IPS-20b (cell line): ENCODE measurements around the gene MARVELD3.

ENCODE experiments used
- H3K27ac ChIP-seq: one replicate; pipeline ENCODE4 v1.5.1; 2013; ENCODE audit warnings: low read length
- H3K27me3 ChIP-seq: 2 replicates; pipeline ENCODE4 v1.6.1; 2013; ENCODE audit warnings: mild to moderate bottlenecking, low read length, inconsistent platforms; ENCODE audit not compliant: insufficient read depth
- H3K36me3 ChIP-seq: 2 replicates; pipeline ENCODE4 v1.6.1; 2013; ENCODE audit warnings: low read depth, mild to moderate bottlenecking, inconsistent platforms, low read length, moderate library complexity; ENCODE audit not compliant: insufficient read depth
- H3K4me1 ChIP-seq: 2 replicates; pipeline ENCODE4 v1.6.1; 2013; ENCODE audit warnings: mild to moderate bottlenecking, control low read depth, inconsistent platforms, low read length, moderate library complexity; ENCODE audit not compliant: insufficient read depth
- H3K4me3 ChIP-seq: 2 replicates; pipeline ENCODE4 v1.5.1; 2013; ENCODE audit warnings: mild to moderate bottlenecking, low read length, inconsistent platforms
- H3K9ac ChIP-seq: 2 replicates; pipeline ENCODE4 v1.6.1; 2013; ENCODE audit warnings: low read depth, mild to moderate bottlenecking, inconsistent platforms, low read length, moderate library complexity
- H3K9me3 ChIP-seq: 2 replicates; pipeline ENCODE4 v1.6.1; 2013; ENCODE audit warnings: mild to moderate bottlenecking, low read depth, low read length, inconsistent platforms; ENCODE audit not compliant: insufficient read depth

The MARVELD3 gene

GRCh38 chr16:71625113-71625850 is 702 bp upstream of the MARVELD3 start:
- H3K27me3 ChIP-seq = peaks cover 24% of the 10 kb centered on the region
- H3K9me3 ChIP-seq = no peaks in the 10 kb centered on the region
- peak overlapping the region; percentile 87; the same call in 1 of the 2 replicates for H3K4me3 ChIP-seq
- H3K9ac ChIP-seq = no peak overlapping the region; the same call in 1 of the 2 replicates
- no peak overlapping the region for H3K27ac ChIP-seq
- peaks cover 5% of the 10 kb centered on the region; the same call in 1 of the 2 replicates for H3K4me1 ChIP-seq
- peaks cover 15% of the 10 kb centered on the region; the same call in 1 of the 2 replicates for H3K36me3 ChIP-seq

GRCh38 chr16:71626858-71627213 is 852 bp downstream of the MARVELD3 start:
- Histone ChIP-seq H3K9ac (peak overlapping the region; percentile 86; the same call in 1 of the 2 replicates), H3K27me3 (peaks cover 24% of the 10 kb centered on the region), H3K4me3 (peak overlapping the region; percentile 87), H3K4me1 (peaks cover 5% of the 10 kb centered on the region; the same call in 1 of the 2 replicates), H3K9me3 (no peaks in the 10 kb centered on the region), H3K27ac (no peak overlapping the region), H3K36me3 (peaks cover 27% of the 10 kb centered on the region)

DNA sequence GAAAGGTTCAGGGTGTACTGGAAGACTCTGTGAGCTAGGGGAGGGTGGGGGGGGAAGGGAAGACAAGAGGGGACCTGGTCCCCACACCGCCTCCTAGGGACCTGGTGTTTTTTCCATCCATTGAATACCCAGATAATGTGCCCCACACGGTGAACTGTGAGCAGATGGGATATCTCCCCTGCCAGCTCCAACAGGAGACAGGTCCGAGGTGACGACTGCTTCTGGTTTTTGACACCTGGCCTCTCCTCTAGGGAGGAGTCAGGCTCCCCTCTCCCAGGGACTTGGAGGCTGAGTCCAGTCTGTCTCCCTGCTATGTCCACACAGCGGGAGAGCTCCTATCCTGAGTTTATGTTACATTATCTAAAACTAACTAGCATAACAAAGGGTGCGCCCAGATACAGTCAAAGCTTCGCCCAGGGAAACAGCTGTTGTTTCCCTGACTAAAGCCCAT is 1.8 kb downstream of the MARVELD3 start:
- no peak overlapping the region for H3K9ac ChIP-seq
- peaks cover 31% of the 10 kb centered on the region for H3K36me3 ChIP-seq
- H3K4me1 ChIP-seq = peaks cover 5% of the 10 kb centered on the region; the same call in 1 of the 2 replicates
- H3K4me3 ChIP-seq = peak overlapping the region; percentile 87
- no peak overlapping the region for H3K27ac ChIP-seq
- no peaks in the 10 kb centered on the region for H3K9me3 ChIP-seq
- H3K27me3 ChIP-seq = peaks cover 24% of the 10 kb centered on the region

- H3K27me3 ChIP-seq = peaks cover 24% of the 10 kb centered on the region
- no peaks in the 10 kb centered on the region for H3K9me3 ChIP-seq
- H3K9ac ChIP-seq = no peak overlapping the region
- H3K4me3 ChIP-seq = no peak overlapping the region
- peaks cover 5% of the 10 kb centered on the region; the same call in 1 of the 2 replicates for H3K4me1 ChIP-seq
- peaks cover 33% of the 10 kb centered on the region for H3K36me3 ChIP-seq
- no peak overlapping the region for H3K27ac ChIP-seq
These were observed 2.8 kb downstream of the MARVELD3 start for GRCh38 chr16:71628810-71629209.

DNA sequence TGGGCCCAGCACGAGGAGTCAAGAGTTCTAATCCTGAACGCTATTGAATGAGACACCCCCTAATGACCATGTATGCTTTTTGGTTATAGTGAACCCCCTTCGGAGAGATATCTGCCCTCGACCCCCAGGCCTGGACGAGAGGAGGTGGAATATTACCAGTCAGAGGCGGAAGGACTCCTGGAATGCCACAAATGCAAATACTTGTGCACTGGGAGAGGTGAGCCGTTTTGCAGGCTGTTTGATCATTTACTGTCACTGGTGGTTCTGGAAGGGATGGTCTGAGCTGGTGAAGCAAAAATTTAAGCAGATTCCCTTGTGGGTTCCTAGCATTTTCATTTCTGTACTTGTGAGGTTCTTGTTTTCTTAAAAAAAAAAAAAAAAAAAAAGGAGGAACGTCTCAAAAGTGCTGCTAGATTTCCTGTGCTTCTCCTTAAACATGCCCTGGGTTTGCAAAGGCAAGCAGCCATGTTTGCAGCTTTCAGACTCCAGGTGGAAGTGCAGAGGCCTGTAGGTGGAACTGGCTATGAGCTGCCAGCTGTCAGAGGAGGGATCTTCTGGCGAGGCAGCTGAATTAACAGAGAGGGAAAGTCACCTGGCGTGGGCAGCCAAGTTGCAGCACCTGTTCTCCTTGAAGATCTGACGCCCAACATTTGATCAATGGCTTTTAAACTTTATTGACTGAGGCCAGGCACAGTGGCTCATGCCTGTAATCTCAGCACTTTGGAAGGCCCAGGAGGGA is 3.5 kb downstream of the MARVELD3 start:
- no peaks in the 10 kb centered on the region for H3K9me3 ChIP-seq
- peaks cover 18% of the 10 kb centered on the region for H3K27me3 ChIP-seq
- no peak overlapping the region for H3K27ac ChIP-seq
- peaks cover 5% of the 10 kb centered on the region; the same call in 1 of the 2 replicates for H3K4me1 ChIP-seq
- peaks cover 39% of the 10 kb centered on the region for H3K36me3 ChIP-seq
- H3K4me3 ChIP-seq = no peak overlapping the region
- no peak overlapping the region for H3K9ac ChIP-seq

GRCh38 chr16:71630808-71631207 is 4.8 kb downstream of the MARVELD3 start:
- H3K27me3 ChIP-seq = peaks cover 12% of the 10 kb centered on the region; the same call in 1 of the 2 replicates
- no peak overlapping the region for H3K9ac ChIP-seq
- no peak overlapping the region for H3K27ac ChIP-seq
- peaks cover 5% of the 10 kb centered on the region; the same call in 1 of the 2 replicates for H3K4me1 ChIP-seq
- H3K9me3 ChIP-seq = no peaks in the 10 kb centered on the region
- no peak overlapping the region for H3K4me3 ChIP-seq
- peaks cover 48% of the 10 kb centered on the region for H3K36me3 ChIP-seq

GRCh38 chr16:71631776-71632175 is 5.8 kb downstream of the MARVELD3 start:
- H3K9me3 ChIP-seq = no peaks in the 10 kb centered on the region
- H3K27ac ChIP-seq = no peak overlapping the region
- H3K4me1 ChIP-seq = peaks cover 6% of the 10 kb centered on the region; the same call in 1 of the 2 replicates
- H3K4me3 ChIP-seq = no peak overlapping the region
- H3K9ac ChIP-seq = no peak overlapping the region
- H3K36me3 ChIP-seq = peaks cover 51% of the 10 kb centered on the region
- H3K27me3 ChIP-seq = peaks cover 4% of the 10 kb centered on the region; the same call in 1 of the 2 replicates

DNA sequence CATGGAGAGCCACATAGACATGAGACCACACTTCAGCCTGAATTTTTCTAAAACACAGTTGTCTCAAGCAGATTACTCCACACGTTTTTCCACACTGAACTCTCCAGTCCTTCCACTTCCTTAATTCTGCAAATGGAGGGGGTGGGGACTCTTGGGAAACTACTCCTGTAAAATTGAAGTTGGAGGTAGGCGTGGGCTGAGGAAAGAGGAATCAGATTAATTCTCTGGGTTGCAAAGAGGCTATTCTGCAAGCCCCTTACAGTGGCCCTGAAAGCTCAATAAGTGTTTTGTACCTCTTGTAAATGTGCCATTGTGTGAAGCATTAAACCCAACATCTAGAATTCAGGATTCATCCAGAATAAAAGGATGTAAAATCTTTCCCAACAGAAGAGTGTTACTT is 9.6 kb downstream of the MARVELD3 start:
- Histone ChIP-seq H3K27me3 (no peaks in the 10 kb centered on the region), H3K36me3 (peaks cover 40% of the 10 kb centered on the region), H3K27ac (no peak overlapping the region), H3K4me1 (peaks cover 8% of the 10 kb centered on the region; the same call in 1 of the 2 replicates), H3K4me3 (no peak overlapping the region), H3K9ac (no peak overlapping the region), H3K9me3 (no peaks in the 10 kb centered on the region)

DNA sequence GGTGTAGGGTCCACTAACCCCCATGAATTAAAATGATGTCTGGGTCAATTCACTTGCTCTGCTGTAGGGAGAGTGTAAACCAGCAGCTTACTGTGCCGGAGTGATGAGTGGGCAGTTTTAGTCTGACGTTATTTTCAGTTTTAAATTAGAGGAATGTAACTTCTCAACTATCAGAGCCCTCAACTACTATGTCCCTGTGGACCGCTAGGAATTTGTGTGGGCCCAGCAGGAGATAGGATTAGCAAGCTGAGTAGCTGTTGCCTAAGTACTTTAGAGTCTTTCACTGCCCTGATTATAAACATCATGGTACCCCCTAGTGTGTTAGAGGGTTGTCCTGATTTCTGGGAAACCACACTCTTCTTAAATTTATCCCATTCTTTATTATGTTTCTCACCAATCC is 11.4 kb downstream of the MARVELD3 start:
- H3K4me3 ChIP-seq = peak overlapping the region; percentile 37; the same call in 1 of the 2 replicates

DNA sequence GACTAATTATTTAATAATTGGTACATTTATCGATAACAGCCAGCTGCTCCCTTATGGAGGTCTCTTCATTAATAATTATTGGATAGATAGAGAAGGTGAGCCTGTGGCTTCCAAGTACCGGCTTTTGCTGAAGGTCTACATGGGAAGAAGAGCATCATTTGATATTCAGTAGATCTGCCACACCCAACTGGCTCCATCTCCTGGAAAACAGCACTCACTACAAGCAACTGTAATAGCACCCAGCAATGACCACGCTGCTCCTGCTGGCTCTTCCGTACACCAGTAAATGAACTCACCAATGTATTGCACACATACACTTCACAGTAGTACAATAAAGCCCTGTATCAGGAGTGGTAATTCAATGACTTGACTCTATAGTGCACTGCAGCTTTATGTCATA is 19.5 kb downstream of the MARVELD3 start:
- no peak overlapping the region for H3K4me3 ChIP-seq
- no peaks in the 10 kb centered on the region for H3K4me1 ChIP-seq
- no peak overlapping the region for H3K27ac ChIP-seq
- no peaks in the 10 kb centered on the region for H3K9me3 ChIP-seq
- peaks cover 34% of the 10 kb centered on the region for H3K36me3 ChIP-seq
- H3K9ac ChIP-seq = no peak overlapping the region
- H3K27me3 ChIP-seq = no peaks in the 10 kb centered on the region

More for the DNA sequence above, 11.4 kb downstream of the MARVELD3 start:
- Histone ChIP-seq H3K9me3 (no peaks in the 10 kb centered on the region), H3K27me3 (no peaks in the 10 kb centered on the region), H3K4me1 (peaks cover 8% of the 10 kb centered on the region; the same call in 1 of the 2 replicates), H3K27ac (no peak overlapping the region), H3K9ac (no peak overlapping the region), H3K36me3 (peaks cover 27% of the 10 kb centered on the region; the same call in 1 of the 2 replicates)

DNA sequence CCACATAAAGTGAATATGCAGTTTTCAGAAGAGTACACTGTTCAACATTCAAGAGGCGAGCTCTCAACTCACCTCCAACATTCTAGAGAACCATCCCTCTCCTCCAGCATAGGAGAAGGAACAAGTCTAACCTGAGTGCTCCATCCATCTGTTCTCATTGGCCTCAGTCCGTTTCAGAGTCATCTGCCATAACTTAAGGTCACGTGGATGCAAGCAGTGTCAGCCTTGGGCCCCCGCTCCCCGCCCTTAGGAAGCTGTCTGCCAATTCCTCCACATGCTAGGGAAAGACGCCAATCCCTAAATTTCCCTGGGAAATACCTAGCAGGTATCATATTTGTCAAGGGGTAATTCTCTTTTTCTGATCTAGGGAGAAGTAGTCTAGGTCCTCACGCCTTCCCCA is 21.4 kb downstream of the MARVELD3 start:
- Histone ChIP-seq H3K27ac (no peak overlapping the region), H3K4me1 (no peaks in the 10 kb centered on the region), H3K4me3 (no peak overlapping the region), H3K9me3 (no peaks in the 10 kb centered on the region), H3K36me3 (peaks cover 47% of the 10 kb centered on the region), H3K27me3 (no peaks in the 10 kb centered on the region), H3K9ac (no peak overlapping the region)
